HCT116 (cell line): ENCODE measurements around the gene CARMIL1. TPM values are rescaled to one million over a fixed set of nuclear protein-coding genes. Genes with fewer than 3 reads are reported as not detected.

Experiments used
- ATAC-seq: fragments of 200-7000 bp; cut with Tn5 transposase; 2 replicates; pipeline ENCODE4 v1.9.1; 2020; ENCODE audit warnings: mild to moderate bottlenecking, moderate library complexity
- BruUV-seq: library from RNA; stranded (reverse); fragments of 400-500 nt; replicated peaks from 2 replicates; lab custom pipeline; 2021; lab: Mats Ljungman, UMichigan
- CTCF ChIA-PET: fragments of 300-600 bp; sonication (Branson Sonifier 250); formaldehyde crosslinking; loops from one replicate; lab custom pipeline; 2021; ENCODE audit warnings: antibody characterized with exemption; lab: Charles Lee
- POLR2A ChIA-PET: fragments of 300-600, 350-600 bp; sonication (Branson Sonifier 250); formaldehyde crosslinking; loops from one replicate; lab custom pipeline; 2021; ENCODE audit warnings: antibody characterized with exemption; lab: Charles Lee
- RAD21 ChIA-PET, 2 experiments: fragments of 300-600 bp; sonication (Branson Sonifier 250); formaldehyde crosslinking; loops; one replicate each; lab custom pipeline; 2023; ENCODE audit warnings: low total read pairs in 2 of 2; ENCODE audit not compliant: uncharacterized antibody in 2 of 2, unreplicated experiment in 2 of 2, low non-redundant PET in 1 of 2; lab: Charles Lee
- DNase-seq: peaks from one replicate; pipeline ENCODE4 v3.0.0-alpha.2; 2010; ENCODE audit warnings: low read depth, low spot score
- H2AFZ ChIP-seq: fragments of 200-600 bp; shearing (Covaris generic), sonication (generic); 2 replicates; pipeline ENCODE4 v1.6.1; 2017; ENCODE audit warnings: low read depth, mixed run types, mixed read lengths, antibody characterized with exemption, low read length; ENCODE audit not compliant: poor library complexity, severe bottlenecking
- H3K27ac ChIP-seq: 2 replicates; pipeline ENCODE4 v1.5.1; 2012; ENCODE audit warnings: low read depth, low read length
- H3K27me3 ChIP-seq: fragments of 200-600 bp; sonication (generic); 2 replicates; pipeline ENCODE4 v1.6.1; 2016; ENCODE audit warnings: mixed run types, low read length, mixed read lengths; ENCODE audit not compliant: insufficient read depth
- H3K36me3 ChIP-seq, 2 experiments: fragments of 200-500 bp in 1 of 2; fragments of 200-600 bp in 1 of 2; sonication (Bioruptor generic) in 1 of 2; sonication (generic) in 1 of 2; 2 replicates each; pipeline versions ENCODE4 v1.5.1 to v1.6.1; 2014 to 2016; ENCODE audit warnings: low read length in 2 of 2, inconsistent platforms in 1 of 2, mixed read lengths in 1 of 2, mixed run types in 1 of 2; ENCODE audit not compliant: insufficient read depth in 2 of 2, control insufficient read depth in 1 of 2
- H3K4me1 ChIP-seq, 2 experiments: fragments of 200-600 bp in 1 of 2; sonication (generic) in 1 of 2; 2 replicates each; pipeline versions ENCODE4 v1.5.1 to v1.6.1; 2012 to 2017; ENCODE audit warnings: low read length in 2 of 2, inconsistent platforms in 1 of 2, mild to moderate bottlenecking in 1 of 2, mixed read lengths in 1 of 2, mixed run types in 1 of 2, moderate library complexity in 1 of 2; ENCODE audit not compliant: insufficient read depth in 2 of 2, control insufficient read depth in 1 of 2
- H3K4me2 ChIP-seq: fragments of 200-600 bp; sonication (generic); 2 replicates; pipeline ENCODE4 v1.6.1; 2017; ENCODE audit warnings: mixed run types, low read length, mixed read lengths
- H3K4me3 ChIP-seq, 2 experiments: fragments of 200-600 bp in 1 of 2; sonication (generic) in 1 of 2; replicated peaks in 1 of 2; 2 replicates each; pipeline ENCODE4 v1.5.1; 2011 to 2016; ENCODE audit warnings: low read length in 2 of 2, control low read depth in 1 of 2, low read depth in 1 of 2, mild to moderate bottlenecking in 1 of 2, mixed read lengths in 1 of 2, mixed run types in 1 of 2
- H3K79me2 ChIP-seq: fragments of 200-600 bp; sonication (generic); 2 replicates; pipeline ENCODE4 v1.6.1; 2017; ENCODE audit warnings: mild to moderate bottlenecking, mixed run types, low read length, moderate library complexity, mixed read lengths; ENCODE audit not compliant: insufficient read depth
- H3K9ac ChIP-seq: fragments of 200-600 bp; sonication (generic); 2 replicates; pipeline ENCODE4 v1.6.1; 2016; ENCODE audit warnings: low read length, mixed read lengths
- H3K9me2 ChIP-seq: fragments of 200-600 bp; sonication (generic), shearing (Covaris generic); 2 replicates; pipeline ENCODE4 v1.6.1; 2017; ENCODE audit warnings: mixed run types, mild to moderate bottlenecking, moderate library complexity; ENCODE audit not compliant: insufficient read depth
- H3K9me3 ChIP-seq, 2 experiments: fragments of 200-500 bp in 1 of 2; fragments of 200-600 bp in 1 of 2; sonication (Bioruptor generic) in 1 of 2; sonication (generic) in 1 of 2; 2 replicates each; pipeline ENCODE4 v1.6.1; 2014 to 2017; ENCODE audit warnings: low read length in 2 of 2, mixed read lengths in 2 of 2, inconsistent platforms in 1 of 2, low read depth in 1 of 2, mild to moderate bottlenecking in 1 of 2, mixed run types in 1 of 2, moderate library complexity in 1 of 2; ENCODE audit not compliant: control insufficient read depth in 1 of 2, insufficient read depth in 1 of 2
- H4K20me1 ChIP-seq: fragments of 200-600 bp; sonication (generic), shearing (Covaris generic); 2 replicates; pipeline ENCODE4 v1.6.1; 2017; ENCODE audit warnings: mixed run types, mild to moderate bottlenecking, moderate library complexity; ENCODE audit not compliant: insufficient read depth
- CBX3 ChIP-seq: IDR thresholded peaks from 2 replicates; pipeline ENCODE4 v1.6.1; 2012; ENCODE audit warnings: low read depth
- ELF1 ChIP-seq: IDR thresholded peaks from 2 replicates; pipeline ENCODE4 v1.6.1; 2012; ENCODE audit warnings: low read depth, borderline replicate concordance
- EZH2 ChIP-seq: fragments of 200-600 bp; sonication (generic); IDR thresholded peaks from 2 replicates; pipeline ENCODE4 v1.6.1; 2017; ENCODE audit warnings: antibody characterized with exemption, mixed run types
- FOSL1 ChIP-seq: IDR thresholded peaks from 2 replicates; pipeline ENCODE4 v1.6.1; 2012; ENCODE audit warnings: low read depth
- POLR2AphosphoS5 ChIP-seq: IDR thresholded peaks from 2 replicates; pipeline ENCODE4 v1.6.1; 2011; ENCODE audit warnings: mild to moderate bottlenecking, low read depth, low read length, moderate library complexity
- REST ChIP-seq: IDR thresholded peaks from 2 replicates; pipeline ENCODE4 v1.6.1; 2012; ENCODE audit warnings: low read depth
- SIN3A ChIP-seq: IDR thresholded peaks from 2 replicates; pipeline ENCODE4 v1.6.1; 2012; ENCODE audit warnings: low read depth
- TCF7L2 ChIP-seq: IDR thresholded peaks from 2 replicates; pipeline ENCODE4 v1.7.0; 2011; ENCODE audit warnings: borderline replicate concordance, inconsistent platforms; ENCODE audit not compliant: insufficient read depth, insufficient read length; ENCODE audit errors: extremely low read depth
- YY1 ChIP-seq: IDR thresholded peaks from 2 replicates; pipeline ENCODE4 v1.6.1; 2011; ENCODE audit warnings: low read length, low read depth, moderate library complexity, mild to moderate bottlenecking; ENCODE audit not compliant: insufficient replicate concordance; ENCODE audit errors: extremely low read depth
- ZBTB33 ChIP-seq: IDR thresholded peaks from 2 replicates; pipeline ENCODE4 v1.6.1; 2011; ENCODE audit warnings: mild to moderate bottlenecking, low read length, moderate library complexity; ENCODE audit not compliant: insufficient replicate concordance; ENCODE audit errors: extremely low read depth
- intact Hi-C: fragments of 100-400 bp; cut with micrococcal nuclease; formaldehyde crosslinking; loops from 2 replicates; pipeline ENCODE4 v1.10.0; 2022
- total RNA-seq: library from RNA; stranded (reverse); gene quantifications from one replicate; pipeline ENCODE4 v1.2.1, GENCODE V29; 2021; ENCODE audit not compliant: unreplicated experiment

CARMIL1 gene
- total RNA-seq, 1 experiment from 2014 or later, result 21.7 TPM

- DNase-seq (no peak), ATAC-seq (no peak)
- ChIA-PET RAD21 (no interaction called here), CTCF (interaction anchor here (0.6 kb wide), 1 partner anchor 24 kb away, joined by 3 read pairs; no protein-coding TSS in a partner anchor), POLR2A (no interaction called here)
- Histone ChIP-seq H2AFZ (no peak overlapping the region), H3K36me3 (no peaks in the 10 kb centered on the region; a peak in 1 of 4 replicates), H3K4me3 (no peak overlapping the region), H3K27me3 (no peaks in the 10 kb centered on the region), H3K4me1 (no peaks in the 10 kb centered on the region), H3K9me3 (no peaks in the 10 kb centered on the region), H3K9ac (no peak overlapping the region), H3K27ac (no peak overlapping the region), H4K20me1 (no peaks in the 10 kb centered on the region), H3K79me2 (no peaks in the 10 kb centered on the region), H3K9me2 (no peaks in the 10 kb centered on the region), H3K4me2 (no peak overlapping the region)
- TF ChIP-seq ELF1 (no peak), REST (no peak), SIN3A (no peak), FOSL1 (no peak), TCF7L2 (no peak), EZH2 (no peak), CBX3 (no peak), YY1 (no peak), POLR2AphosphoS5 (no peak), ZBTB33 (no peak)
- BruUV-seq, result no TSS peak
- intact Hi-C loops, result no loop called here
Observed at GRCh38 chr6:25535632-25536225, 256.6 kb downstream of the CARMIL1 start.
